Activated CD4-positive, alpha-beta T cell treated with anti-CD3 and anti-CD28 coated beads for 1 hour (primary cell): ENCODE measurements around the gene IFT122.

Experiments
- DNase-seq: peaks from one replicate; pipeline ENCODE4 v3.0.0-alpha.2; 2020

Gene IFT122

GRCh38 chr3:129519896-129520715, 80.1 kb downstream of the IFT122 start:
- no peak for DNase-seq

GRCh38 chr3:129520960-129521359, 80.9 kb downstream of the IFT122 start:
- DNase-seq, result no peak

- no peak for DNase-seq
Observed at GRCh38 chr3:129521611-129522010, 81.6 kb downstream of the IFT122 start.

DNA sequence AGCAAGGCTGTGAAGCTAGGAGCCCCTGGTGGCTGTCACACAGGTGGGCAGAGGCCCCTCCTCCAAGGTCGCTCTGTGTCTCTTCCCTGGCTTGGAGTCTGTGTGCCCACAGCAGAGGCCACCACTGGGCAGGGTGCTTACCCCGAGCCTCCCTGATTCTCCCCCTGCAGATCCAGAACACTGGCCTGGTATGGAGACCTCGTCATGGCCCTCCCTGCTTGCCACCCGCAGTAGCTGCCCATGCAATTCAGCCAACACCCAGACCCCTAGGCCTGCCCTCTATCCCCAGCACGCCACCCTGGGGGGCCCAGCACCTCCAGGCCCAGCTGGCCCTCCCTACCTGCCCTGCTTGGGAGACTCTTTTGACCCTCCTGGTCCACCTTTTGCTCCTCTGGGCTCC, 82.9 kb downstream of the IFT122 start:
- no peak for DNase-seq

DNA sequence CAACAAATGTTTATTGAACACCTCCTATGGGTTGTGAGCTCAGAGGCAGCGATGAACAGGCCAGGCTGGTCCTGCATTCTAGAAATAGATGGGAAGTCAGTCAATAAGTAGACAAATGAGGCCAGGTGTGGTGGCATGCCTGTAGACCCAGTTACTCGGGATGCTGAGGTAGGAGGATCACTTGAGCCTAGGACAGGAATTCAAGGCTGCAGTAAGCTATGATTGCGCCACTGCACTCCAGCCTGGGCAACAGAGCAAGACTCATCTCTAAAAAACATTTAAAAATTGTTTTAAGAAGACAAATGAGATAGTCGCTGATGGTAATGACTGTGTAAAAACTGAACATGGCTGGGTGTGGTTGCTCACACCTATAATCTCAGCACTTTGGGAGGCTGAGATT, 84.1 kb downstream of the IFT122 start:
- no peak for DNase-seq

DNA sequence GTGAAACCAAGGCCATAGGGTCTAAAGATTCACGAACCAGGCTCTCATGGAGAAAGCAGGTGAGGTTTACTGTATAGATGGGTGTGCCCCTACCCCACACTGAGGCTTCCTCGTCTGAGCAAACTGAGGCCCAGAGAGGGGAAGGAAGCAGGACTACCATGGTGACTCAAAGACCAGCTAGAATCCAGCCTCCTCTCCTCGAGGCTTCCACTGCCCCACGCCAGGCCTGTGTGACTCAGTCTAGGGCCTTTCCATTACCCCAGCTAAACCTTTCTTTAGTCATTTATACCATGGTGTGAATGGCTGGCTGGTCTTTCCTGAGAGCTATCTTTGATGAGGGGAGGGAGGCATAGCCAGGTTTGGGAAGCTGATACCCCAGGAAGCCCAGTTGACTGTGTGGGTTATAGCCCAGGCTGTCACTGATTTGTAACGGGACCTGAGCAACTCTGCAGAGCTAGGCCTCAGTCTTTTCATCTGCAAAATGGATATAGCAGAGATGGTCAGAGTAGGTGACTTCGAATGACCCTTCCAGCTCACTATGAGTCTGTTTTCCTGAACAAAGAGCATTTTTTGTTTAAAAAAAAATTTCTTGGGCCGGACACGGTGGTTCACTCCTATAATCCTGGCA, 85.4 kb downstream of the IFT122 start:
- DNase-seq, result no peak

DNA sequence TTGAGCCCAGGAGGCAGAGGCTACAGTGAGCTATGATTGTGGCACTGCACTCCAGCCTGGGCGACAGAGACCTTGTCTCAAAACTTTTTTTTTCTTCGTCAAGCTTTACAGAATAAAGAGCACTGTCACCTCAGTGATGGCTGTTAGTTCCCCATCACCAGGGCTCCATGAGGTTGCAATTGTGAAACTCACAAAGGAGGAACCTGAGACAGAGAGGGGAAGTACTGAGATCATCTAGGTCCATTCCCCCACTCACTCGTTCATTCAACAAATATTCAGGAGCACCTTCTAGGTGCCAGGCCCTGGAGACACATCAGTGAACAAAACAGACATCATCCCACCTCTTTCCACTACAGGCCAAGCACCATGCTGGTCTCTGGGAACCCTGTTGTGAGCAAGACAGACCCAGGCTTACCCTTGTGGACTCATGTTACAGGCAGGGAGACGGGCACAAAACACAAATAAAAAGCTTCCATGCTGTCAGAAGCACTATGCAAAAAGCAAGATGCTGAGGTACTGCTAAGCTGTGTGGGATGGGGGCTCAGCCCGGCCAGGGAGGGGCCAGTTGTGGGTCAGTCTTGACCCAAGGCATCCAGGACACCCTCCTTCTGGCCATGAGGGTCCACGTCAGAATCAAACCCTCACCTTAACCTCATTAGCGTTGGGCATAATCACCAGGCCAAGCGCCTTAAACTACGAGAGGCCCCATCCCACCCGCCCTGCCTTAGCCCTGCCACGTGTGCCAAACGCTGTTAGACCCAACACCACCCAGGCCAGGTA, 86.3 kb downstream of the IFT122 start:
- no peak for DNase-seq

DNA sequence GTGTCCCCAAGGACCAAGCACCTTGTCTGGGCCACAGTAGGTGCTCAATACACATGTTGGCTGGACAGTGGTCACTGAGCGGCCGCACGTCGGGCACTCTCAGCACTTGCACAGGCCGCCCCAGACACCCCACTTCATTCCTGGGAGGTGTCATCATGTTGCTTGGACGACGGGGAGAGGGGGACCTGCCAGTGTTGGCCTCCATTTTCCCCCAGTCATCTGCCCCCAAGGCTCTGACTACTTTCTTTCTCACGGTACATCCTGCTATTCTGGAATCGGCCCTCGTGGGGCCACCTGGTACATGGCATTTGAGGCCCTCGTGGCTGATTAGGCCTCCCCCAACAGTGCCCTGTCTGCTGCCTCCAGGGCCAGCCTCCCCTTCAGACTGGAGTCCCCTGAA, 87.2 kb downstream of the IFT122 start:
- DNase-seq, result no peak

- DNase-seq, result no peak
Observed at GRCh38 chr3:129528589-129529100, 88.6 kb downstream of the IFT122 start, which contains the start of gene RHO. Gene RHO (plus strand): TSS chr3:129528639. CDS start chr3:129528734, 95 bp downstream.

GRCh38 chr3:129529436-129530210, 89.6 kb downstream of the IFT122 start:
- no peak for DNase-seq

DNA sequence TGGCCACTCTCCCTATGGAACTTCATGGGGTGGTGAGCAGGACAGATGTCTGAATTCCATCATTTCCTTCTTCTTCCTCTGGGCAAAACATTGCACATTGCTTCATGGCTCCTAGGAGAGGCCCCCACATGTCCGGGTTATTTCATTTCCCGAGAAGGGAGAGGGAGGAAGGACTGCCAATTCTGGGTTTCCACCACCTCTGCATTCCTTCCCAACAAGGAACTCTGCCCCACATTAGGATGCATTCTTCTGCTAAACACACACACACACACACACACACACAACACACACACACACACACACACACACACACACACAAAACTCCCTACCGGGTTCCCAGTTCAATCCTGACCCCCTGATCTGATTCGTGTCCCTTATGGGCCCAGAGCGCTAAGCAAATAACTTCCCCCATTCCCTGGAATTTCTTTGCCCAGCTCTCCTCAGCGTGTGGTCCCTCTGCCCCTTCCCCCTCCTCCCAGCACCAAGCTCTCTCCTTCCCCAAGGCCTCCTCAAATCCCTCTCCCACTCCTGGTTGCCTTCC, 90.3 kb downstream of the IFT122 start:
- DNase-seq, result no peak

DNA sequence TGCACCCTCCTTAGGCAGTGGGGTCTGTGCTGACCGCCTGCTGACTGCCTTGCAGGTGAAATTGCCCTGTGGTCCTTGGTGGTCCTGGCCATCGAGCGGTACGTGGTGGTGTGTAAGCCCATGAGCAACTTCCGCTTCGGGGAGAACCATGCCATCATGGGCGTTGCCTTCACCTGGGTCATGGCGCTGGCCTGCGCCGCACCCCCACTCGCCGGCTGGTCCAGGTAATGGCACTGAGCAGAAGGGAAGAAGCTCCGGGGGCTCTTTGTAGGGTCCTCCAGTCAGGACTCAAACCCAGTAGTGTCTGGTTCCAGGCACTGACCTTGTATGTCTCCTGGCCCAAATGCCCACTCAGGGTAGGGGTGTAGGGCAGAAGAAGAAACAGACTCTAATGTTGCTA, 90.8 kb downstream of the IFT122 start:
- no peak for DNase-seq

GRCh38 chr3:129531699-129532098, 91.7 kb downstream of the IFT122 start:
- no peak for DNase-seq

GRCh38 chr3:129532261-129532660, 92.2 kb downstream of the IFT122 start:
- no peak for DNase-seq

DNA sequence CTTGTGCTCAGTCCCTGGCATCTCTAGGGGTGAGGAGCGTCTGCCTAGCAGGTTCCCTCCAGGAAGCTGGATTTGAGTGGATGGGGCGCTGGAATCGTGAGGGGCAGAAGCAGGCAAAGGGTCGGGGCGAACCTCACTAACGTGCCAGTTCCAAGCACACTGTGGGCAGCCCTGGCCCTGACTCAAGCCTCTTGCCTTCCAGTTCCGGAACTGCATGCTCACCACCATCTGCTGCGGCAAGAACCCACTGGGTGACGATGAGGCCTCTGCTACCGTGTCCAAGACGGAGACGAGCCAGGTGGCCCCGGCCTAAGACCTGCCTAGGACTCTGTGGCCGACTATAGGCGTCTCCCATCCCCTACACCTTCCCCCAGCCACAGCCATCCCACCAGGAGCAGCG, 93.4 kb downstream of the IFT122 start:
- no peak for DNase-seq

- DNase-seq, result no peak
Observed at GRCh38 chr3:129534428-129535027, 94.5 kb downstream of the IFT122 start.

GRCh38 chr3:129535075-129535474, 95.1 kb downstream of the IFT122 start:
- DNase-seq, result no peak

GRCh38 chr3:129536374-129536667, 96.3 kb downstream of the IFT122 start:
- DNase-seq, result no peak

- DNase-seq, result no peak
Observed at GRCh38 chr3:129536804-129537203, 96.8 kb downstream of the IFT122 start.

DNA sequence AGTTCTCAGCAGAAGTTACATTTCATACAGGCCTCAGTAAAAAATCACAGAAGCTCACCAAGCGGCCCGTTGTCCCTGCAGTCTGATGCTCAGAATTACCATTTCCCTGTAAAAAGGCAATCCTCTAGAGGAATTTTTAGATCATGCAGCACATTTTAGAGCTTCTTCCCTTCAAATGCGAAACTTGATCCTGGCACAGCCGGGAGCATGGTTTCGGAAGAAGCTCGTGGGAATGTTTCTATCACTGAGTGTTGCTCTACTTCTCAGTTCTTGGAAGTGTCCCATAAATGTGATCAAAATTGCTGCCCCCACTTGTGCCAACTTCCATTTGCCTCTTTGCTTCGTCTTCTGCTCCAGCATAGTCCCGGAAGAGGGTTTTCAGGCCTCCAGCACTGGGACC, 99.2 kb downstream of the IFT122 start:
- DNase-seq, result no peak

DNA sequence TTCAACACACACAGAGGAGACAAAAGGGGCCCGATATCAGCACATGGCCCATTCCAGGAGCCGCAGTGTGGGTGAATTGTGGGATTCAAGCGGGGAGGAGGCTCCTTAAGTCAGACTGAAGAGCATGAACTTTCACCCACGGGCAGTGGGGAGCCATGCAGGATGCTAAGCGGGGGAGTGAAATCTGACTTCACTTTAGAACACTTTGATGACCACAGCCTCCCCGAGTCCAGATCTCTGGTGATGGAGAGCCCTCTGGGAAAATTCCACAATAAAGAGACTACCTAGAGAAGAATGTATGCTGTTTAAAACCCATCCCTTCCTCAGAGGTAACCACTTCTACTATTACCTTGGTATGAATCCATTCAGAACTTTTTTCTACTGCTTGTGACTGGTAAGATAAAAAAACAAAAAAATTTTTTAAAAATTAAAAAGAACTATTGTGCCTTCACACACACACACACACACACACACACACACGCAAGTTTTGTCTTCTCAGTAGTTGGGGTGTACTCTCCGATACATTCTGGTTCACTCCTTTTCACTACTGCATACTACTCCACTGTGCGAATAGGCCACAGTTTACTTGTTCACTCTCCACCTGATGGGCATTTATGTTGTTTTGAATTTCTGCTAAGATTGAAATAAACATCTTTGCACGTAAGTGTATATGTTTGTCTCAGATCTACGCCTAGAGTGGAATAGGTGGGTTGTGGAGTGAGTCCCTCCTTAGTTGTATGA, 100.9 kb downstream of the IFT122 start:
- DNase-seq, result no peak
